Measurements from ENCODE around the gene CD36.

The CD36 gene

DNA sequence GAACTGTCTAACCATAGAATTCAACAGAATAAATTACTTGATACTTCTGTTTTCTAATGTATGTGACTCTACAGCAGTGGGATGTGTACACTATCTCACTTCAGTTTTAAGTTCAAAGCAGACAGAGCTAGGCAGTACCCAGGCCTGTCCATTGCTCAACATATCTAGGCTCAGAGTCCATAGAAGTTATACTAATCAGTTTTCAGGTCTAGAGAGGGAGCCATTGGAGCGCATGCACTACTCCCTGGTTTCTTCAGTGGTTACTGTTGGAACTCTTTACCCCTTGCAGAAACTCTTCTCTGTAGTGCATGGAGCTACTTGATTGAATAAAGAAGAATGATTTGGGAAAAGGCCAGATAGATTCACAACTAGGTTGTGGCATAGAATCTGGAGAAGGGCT, 4.4 kb downstream of the CD36 start:
- DNase-seq (ENCODE audit: low read depth, low spot score): no peak
- CTCF ChIA-PET: interaction anchor here (0.7 to 2.6 kb wide), 7 partner anchors 9 to 826 kb away, joined by 3 to 8 read pairs (median 3); no protein-coding TSS in a partner anchor
- no peak overlapping the region for H3K4me3 ChIP-seq (ENCODE audit: low read depth, low read length)
- TF ChIP-seq, protein P1, sequence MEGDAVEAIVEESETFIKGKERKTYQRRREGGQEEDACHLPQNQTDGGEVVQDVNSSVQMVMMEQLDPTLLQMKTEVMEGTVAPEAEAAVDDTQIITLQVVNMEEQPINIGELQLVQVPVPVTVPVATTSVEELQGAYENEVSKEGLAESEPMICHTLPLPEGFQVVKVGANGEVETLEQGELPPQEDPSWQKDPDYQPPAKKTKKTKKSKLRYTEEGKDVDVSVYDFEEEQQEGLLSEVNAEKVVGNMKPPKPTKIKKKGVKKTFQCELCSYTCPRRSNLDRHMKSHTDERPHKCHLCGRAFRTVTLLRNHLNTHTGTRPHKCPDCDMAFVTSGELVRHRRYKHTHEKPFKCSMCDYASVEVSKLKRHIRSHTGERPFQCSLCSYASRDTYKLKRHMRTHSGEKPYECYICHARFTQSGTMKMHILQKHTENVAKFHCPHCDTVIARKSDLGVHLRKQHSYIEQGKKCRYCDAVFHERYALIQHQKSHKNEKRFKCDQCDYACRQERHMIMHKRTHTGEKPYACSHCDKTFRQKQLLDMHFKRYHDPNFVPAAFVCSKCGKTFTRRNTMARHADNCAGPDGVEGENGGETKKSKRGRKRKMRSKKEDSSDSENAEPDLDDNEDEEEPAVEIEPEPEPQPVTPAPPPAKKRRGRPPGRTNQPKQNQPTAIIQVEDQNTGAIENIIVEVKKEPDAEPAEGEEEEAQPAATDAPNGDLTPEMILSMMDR (IDR thresholded peaks at IDR 0.05; ENCODE audit: insufficient read depth, low read length, missing control alignments): no peak
- POLR2A ChIA-PET: no interaction called here

DNA sequence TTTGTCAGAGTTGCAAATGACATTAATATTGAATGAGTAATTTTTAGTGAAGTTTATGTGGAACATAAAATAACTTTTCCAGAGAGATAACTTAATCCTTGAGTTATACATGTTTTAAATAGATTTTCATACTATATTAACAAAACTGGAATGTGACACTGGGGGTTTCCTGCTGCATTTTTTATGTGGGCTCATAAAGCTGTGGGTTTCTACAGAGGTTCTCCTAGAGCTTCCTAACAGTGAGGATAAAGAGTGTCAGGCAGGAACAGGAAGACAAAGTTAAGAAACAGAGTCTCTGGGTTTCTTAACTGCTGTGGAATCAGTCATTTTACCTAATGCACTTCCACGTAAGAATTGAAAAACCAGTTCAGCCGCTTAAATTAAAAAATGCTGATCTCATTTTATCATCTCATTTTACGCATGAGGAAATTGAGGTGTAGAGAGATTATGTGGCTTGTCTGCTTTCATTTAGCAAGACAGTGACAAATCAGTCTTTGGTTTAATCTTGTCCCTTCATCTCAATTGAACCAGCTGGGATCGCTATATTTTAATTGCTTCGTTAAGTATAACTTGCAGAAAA, 5.0 kb downstream of the CD36 start:
- DNase-seq (ENCODE audit: low read depth, low spot score): no peak
- CTCF ChIA-PET: interaction anchor here (1.0 to 1.3 kb wide), 3 partner anchors 8 to 826 kb away, joined by 3 to 5 read pairs (median 3); no protein-coding TSS in a partner anchor
- POLR2A ChIA-PET: no interaction called here

DNA sequence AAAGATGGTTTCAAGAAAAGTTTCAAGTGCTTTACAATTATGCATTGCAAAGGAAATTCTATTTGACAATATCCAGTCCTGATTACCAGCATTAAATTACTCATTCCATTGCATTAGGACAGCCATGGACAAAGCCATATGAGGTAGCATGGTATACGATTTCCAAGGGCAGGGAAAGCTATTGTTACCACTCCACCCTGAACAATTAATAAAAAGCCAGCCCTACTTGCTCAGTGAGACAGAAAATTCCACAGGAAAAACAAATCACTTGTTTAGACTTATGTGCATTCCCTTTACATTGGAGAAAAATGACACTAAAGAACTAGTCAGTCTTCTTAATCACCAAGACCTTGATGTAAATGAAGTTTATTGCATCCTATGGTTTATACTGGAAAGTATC, 5.6 kb downstream of the CD36 start:
- TF ChIP-seq, protein P1 (IDR thresholded peaks at IDR 0.05; ENCODE audit: insufficient read depth, low read length, missing control alignments): no peak
- POLR2A ChIA-PET: no interaction called here
- H3K4me3 ChIP-seq (ENCODE audit: low read depth, low read length): no peak overlapping the region
- CTCF ChIA-PET: interaction anchor here (1.0 kb wide), 1 partner anchor 15 kb away, joined by 3 read pairs; no protein-coding TSS in a partner anchor
- DNase-seq (ENCODE audit: low read depth, low spot score): no peak

More for the DNA sequence above, 5.0 kb downstream of the CD36 start:
- no peak overlapping the region for H3K4me3 ChIP-seq (ENCODE audit: low read depth, low read length)
- TF ChIP-seq, protein P1 (IDR thresholded peaks at IDR 0.05; ENCODE audit: insufficient read depth, low read length, missing control alignments): no peak

DNA sequence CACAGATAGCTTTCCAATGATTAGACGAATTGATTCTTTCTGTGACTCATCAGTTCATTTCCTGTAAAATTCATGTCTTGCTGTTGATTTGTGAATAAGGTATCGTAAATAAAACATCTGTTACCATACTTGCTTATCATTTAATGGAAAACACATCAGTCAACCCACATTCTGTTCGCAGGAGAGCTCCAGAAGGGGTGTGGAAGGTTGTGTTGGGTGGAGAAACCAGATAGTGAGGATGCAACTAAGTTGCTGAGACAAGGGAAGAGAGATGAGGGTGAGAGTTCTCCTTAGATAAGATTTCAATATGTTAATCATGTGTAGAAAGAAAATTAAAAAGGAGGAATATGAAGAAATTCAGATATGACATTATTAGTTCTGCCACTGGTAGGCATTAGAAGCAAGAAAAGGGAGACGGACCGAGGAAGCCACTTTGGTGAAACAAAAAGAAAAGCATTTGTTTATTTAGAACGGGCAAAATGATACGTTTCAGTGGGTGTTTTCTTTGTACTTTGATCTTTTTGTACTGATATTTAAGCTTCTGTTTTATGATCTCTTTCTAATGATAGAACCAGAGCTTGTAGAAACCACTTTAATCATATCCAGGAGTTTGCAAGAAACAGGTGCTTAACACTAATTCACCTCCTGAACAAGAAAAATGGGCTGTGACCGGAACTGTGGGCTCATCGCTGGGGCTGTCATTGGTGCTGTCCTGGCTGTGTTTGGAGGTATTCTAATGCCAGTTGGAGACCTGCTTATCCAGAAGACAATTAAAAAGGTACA, 7.8 kb downstream of the CD36 start:
- POLR2A ChIA-PET: interaction anchor here (0.6 kb wide), 1 partner anchor 264 kb away, joined by 3 read pairs; no protein-coding TSS in a partner anchor
- no peak overlapping the region for H3K4me3 ChIP-seq (ENCODE audit: low read depth, low read length)
- TF ChIP-seq, protein P1 (IDR thresholded peaks at IDR 0.05; ENCODE audit: insufficient read depth, low read length, missing control alignments): no peak
- CTCF ChIA-PET: no interaction called here
- no peak for DNase-seq (ENCODE audit: low read depth, low spot score)

DNA sequence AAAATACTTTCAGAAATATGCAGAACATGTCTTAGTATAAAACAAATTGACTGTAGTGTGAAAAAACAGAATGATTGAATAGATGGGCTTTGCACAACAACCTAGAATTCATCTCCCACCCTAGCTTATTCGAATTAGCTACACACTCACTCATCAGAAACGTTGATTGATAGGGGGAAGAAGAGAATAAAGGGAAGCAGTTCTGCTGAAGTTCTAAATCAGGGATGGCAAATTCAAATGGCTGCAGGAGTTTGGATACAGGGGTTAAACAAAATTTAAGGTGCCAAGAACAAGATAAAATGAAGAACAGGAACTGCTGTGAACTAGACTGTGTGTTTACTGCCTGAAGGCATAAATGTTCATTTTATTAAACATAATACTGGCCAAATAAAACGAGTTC, 9.0 kb downstream of the CD36 start:
- no peak for DNase-seq (ENCODE audit: low read depth, low spot score)
- POLR2A ChIA-PET: no interaction called here
- CTCF ChIA-PET: no interaction called here
- H3K4me3 ChIP-seq (ENCODE audit: low read depth, low read length): no peak overlapping the region
- TF ChIP-seq, protein P1 (IDR thresholded peaks at IDR 0.05; ENCODE audit: insufficient read depth, low read length, missing control alignments): no peak

DNA sequence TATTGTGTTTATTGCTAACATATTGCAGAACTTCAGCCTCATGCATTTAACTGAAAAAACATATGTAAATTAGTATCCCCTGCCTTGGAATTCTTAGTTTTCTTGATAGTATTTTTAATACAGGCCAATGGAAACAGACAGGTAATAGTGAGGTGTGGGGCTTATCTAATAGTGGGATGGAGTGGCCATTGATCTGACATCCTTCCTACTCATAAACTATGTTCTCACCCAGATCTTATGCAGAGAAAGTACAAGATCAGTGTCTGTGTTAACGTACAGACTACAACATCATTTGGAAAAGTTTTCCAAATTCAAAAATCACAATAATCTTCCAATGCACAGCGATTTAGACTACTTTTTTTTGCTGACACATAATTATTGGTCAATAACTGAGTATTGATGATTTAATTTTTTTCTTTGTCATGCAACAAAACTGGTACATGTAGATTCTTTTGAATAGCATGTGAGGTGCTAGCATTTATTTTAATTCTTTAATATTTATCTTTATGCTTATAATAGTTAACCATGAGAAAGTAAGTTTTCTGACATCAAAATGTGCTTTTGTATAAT, 9.7 kb downstream of the CD36 start:
- ChIA-PET POLR2A (no interaction called here), CTCF (interaction anchor here (1.0 to 1.3 kb wide), 2 partner anchors 19 to 26 kb away, joined by 3 read pairs; no protein-coding TSS in a partner anchor)
- TF ChIP-seq, protein P1 (IDR thresholded peaks at IDR 0.05; ENCODE audit: insufficient read depth, low read length, missing control alignments): no peak
- DNase-seq (ENCODE audit: low read depth, low spot score): no peak
- H3K4me3 ChIP-seq (ENCODE audit: low read depth, low read length): no peak overlapping the region
